ENCODE results near the gene PCDHA3. TPM values are rescaled to one million over a fixed set of nuclear protein-coding genes. Genes with fewer than 3 reads are reported as not detected.
"Not testable (repeated sequence)": the region's sequence is repeated elsewhere in the genome, so short reads cannot be mapped to it uniquely, and the experiment has no call there.

The PCDHA3 gene
- total and polyA plus RNA-seq, 4 donors, result 0.07 to 0.74 (median 0.26) TPM

DNA sequence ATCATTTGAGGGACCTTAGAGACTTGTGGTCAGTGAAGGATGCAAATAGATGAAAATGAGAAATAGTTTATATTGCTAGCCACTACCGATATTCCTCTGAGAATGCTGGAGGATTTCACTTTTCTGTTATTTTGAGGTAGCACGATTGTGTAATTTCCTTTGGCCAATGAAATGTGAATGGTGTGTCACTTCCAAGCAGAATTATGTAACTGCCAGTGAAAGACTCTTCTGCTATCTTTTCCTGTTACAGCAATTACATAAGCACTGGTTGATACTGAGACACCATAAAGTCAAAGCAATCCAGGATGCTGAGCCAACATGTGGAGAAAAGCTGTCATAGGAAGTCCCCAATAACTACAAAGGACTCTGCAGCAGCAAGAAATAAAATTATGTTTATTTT is 9.8 kb upstream of the PCDHA3 start:
- ATAC-seq (ENCODE audit: insufficient read depth, low FRiP score) (no peak), DNase-seq (no peak)
- no peak overlapping the region for H3K4me3 ChIP-seq
- H3K27me3 ChIP-seq (ENCODE audit: control insufficient read depth in 3 of 3, insufficient read depth in 3 of 3, low read length in 2 of 3), result peaks cover 0 to 9% (median 0%) of the 10 kb centered on the region in 3 donors
- no peaks in the 10 kb centered on the region for H3K36me3 ChIP-seq (ENCODE audit: control insufficient read depth in 4 of 4, insufficient read depth in 4 of 4, low read length in 4 of 4)
- H3K9ac ChIP-seq (ENCODE audit: insufficient read depth in 1 of 2, low read length in 2 of 2), result no peak overlapping the region
- TF ChIP-seq, protein P1, sequence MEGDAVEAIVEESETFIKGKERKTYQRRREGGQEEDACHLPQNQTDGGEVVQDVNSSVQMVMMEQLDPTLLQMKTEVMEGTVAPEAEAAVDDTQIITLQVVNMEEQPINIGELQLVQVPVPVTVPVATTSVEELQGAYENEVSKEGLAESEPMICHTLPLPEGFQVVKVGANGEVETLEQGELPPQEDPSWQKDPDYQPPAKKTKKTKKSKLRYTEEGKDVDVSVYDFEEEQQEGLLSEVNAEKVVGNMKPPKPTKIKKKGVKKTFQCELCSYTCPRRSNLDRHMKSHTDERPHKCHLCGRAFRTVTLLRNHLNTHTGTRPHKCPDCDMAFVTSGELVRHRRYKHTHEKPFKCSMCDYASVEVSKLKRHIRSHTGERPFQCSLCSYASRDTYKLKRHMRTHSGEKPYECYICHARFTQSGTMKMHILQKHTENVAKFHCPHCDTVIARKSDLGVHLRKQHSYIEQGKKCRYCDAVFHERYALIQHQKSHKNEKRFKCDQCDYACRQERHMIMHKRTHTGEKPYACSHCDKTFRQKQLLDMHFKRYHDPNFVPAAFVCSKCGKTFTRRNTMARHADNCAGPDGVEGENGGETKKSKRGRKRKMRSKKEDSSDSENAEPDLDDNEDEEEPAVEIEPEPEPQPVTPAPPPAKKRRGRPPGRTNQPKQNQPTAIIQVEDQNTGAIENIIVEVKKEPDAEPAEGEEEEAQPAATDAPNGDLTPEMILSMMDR (IDR thresholded peaks at IDR 0.05; ENCODE audit: control extremely low read depth, extremely low read depth), result no peak
- H3K27ac ChIP-seq (ENCODE audit: low read depth in 1 of 2, low read length in 1 of 2), result no peak overlapping the region
- no peaks in the 10 kb centered on the region for H3K4me1 ChIP-seq (ENCODE audit: control insufficient read depth in 5 of 5, insufficient read depth in 5 of 5, low read length in 5 of 5)
- 32 to 34% methylated on average over 2 of the region's 2 CpGs for WGBS, 2 donors
- H3K9me3 ChIP-seq (ENCODE audit: control insufficient read depth in 4 of 4, insufficient read depth in 3 of 4, low read length in 3 of 4), result peaks cover 0 to 34% (median 22%) of the 10 kb centered on the region in 4 donors

DNA sequence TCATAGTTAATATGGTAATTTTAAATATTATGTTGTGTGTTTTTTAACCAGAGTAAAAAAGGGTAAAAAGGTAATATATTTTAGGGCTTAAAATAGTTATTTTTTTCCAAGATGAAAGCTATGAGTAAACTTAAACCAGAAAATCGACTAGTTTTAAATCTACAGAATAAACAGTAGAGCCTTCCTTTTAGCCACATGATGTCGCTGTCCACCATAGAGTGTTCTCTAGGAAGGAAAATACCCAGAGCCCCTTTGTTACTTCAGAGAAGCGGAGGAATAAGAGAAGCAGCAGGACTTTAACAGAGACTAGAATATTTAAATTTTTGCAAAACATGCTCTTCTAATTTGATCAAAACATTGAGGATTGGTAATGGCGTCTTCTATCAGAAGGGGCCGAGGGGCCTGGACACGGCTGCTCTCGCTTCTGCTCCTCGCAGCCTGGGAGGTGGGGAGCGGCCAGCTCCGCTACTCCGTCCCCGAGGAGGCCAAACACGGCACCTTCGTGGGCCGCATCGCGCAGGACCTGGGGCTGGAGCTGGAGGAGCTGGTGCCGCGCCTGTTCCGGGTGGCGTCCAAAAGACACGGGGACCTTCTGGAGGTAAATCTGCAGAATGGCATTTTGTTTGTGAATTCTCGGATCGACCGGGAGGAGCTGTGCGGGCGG is 6.1 kb upstream of the PCDHA3 start, which contains the start of gene PCDHA2:
PCDHA2 (plus strand) TSS at position 258 of the 664 bp plus-strand sequence.
- H3K4me1 ChIP-seq (ENCODE audit: control insufficient read depth in 5 of 5, insufficient read depth in 5 of 5, low read length in 5 of 5), result no peaks in the 10 kb centered on the region
- WGBS, 2 donors, result 20% methylated on average over 27 of the region's 27 CpGs
- H3K36me3 ChIP-seq (ENCODE audit: control insufficient read depth in 4 of 4, insufficient read depth in 4 of 4, low read length in 4 of 4), result no peaks in the 10 kb centered on the region
- peaks cover 0 to 24% (median 14%) of the 10 kb centered on the region in 4 donors for H3K9me3 ChIP-seq (ENCODE audit: control insufficient read depth in 4 of 4, insufficient read depth in 3 of 4, low read length in 3 of 4)
- TF ChIP-seq, protein P1 (IDR thresholded peaks at IDR 0.05; ENCODE audit: control extremely low read depth, extremely low read depth), result no peak
- peaks cover 0 to 3% (median 0%) of the 10 kb centered on the region in 3 donors for H3K27me3 ChIP-seq (ENCODE audit: control insufficient read depth in 3 of 3, insufficient read depth in 3 of 3, low read length in 2 of 3)
- ATAC-seq (ENCODE audit: insufficient read depth, low FRiP score) (no peak), DNase-seq (peak in 1 of 3 donors; percentile 11)
- no peak within 1 kb of the TSS for H3K4me3 ChIP-seq
- no peak within 1 kb of the TSS for H3K27ac ChIP-seq (ENCODE audit: low read depth in 1 of 2, low read length in 1 of 2)
- no peak within 1 kb of the TSS for H3K9ac ChIP-seq (ENCODE audit: insufficient read depth in 1 of 2, low read length in 2 of 2)

DNA sequence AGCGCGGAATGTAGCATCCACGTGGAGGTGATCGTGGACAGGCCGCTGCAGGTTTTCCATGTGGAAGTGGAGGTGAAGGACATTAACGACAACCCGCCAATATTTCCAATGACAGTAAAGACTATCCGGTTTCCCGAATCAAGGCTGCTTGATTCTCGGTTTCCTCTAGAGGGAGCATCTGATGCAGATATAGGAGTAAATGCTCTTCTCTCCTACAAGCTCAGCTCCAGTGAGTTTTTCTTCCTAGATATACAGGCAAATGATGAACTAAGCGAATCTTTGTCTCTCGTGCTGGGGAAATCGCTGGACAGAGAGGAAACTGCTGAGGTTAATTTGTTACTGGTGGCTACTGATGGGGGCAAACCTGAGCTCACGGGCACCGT is 5.6 kb upstream of the PCDHA3 start:
- TF ChIP-seq, protein P1 (IDR thresholded peaks at IDR 0.05; ENCODE audit: control extremely low read depth, extremely low read depth), result no peak
- Histone ChIP-seq H3K27ac (ENCODE audit: low read depth in 1 of 2, low read length in 1 of 2) (no peak overlapping the region), H3K4me3 (no peak overlapping the region), H3K9me3 (ENCODE audit: control insufficient read depth in 4 of 4, insufficient read depth in 3 of 4, low read length in 3 of 4) (peaks cover 0 to 20% (median 14%) of the 10 kb centered on the region in 4 donors), H3K36me3 (ENCODE audit: control insufficient read depth in 4 of 4, insufficient read depth in 4 of 4, low read length in 4 of 4) (no peaks in the 10 kb centered on the region), H3K4me1 (ENCODE audit: control insufficient read depth in 5 of 5, insufficient read depth in 5 of 5, low read length in 5 of 5) (no peaks in the 10 kb centered on the region), H3K9ac (ENCODE audit: insufficient read depth in 1 of 2, low read length in 2 of 2) (no peak overlapping the region), H3K27me3 (ENCODE audit: control insufficient read depth in 3 of 3, insufficient read depth in 3 of 3, low read length in 2 of 3) (peaks cover 0 to 3% (median 0%) of the 10 kb centered on the region in 3 donors)
- DNase-seq (peak in 1 of 3 donors; percentile 6), ATAC-seq (ENCODE audit: insufficient read depth, low FRiP score) (no peak)
- 20 to 25% methylated on average over 15 of the region's 15 CpGs for WGBS, 2 donors

DNA sequence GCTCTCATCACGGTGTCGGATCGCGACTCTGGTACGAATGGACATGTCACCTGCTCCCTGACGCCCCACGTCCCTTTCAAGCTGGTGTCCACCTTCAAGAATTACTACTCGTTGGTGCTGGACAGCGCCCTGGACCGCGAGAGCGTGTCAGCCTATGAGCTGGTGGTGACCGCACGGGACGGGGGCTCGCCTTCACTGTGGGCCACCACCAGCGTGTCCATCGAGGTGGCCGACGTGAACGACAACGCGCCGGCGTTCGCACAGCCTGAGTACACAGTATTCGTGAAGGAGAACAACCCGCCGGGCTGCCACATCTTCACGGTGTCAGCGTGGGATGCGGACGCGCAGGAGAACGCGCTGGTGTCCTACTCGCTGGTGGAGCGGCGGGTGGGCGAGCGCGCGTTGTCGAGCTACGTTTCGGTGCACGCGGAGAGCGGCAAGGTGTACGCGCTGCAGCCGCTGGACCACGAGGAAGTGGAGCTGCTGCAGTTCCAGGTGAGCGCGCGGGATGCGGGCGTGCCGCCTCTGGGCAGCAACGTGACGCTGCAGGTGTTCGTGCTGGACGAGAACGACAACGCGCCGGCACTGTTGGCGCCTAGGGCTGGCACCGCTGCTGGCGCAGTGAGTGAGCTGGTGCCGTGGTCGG is 4.7 kb upstream of the PCDHA3 start:
- H3K36me3 ChIP-seq (ENCODE audit: control insufficient read depth in 4 of 4, insufficient read depth in 4 of 4, low read length in 4 of 4); H3K4me1 ChIP-seq (ENCODE audit: control insufficient read depth in 5 of 5, insufficient read depth in 5 of 5, low read length in 5 of 5); H3K4me3 ChIP-seq; DNase-seq; H3K27me3 ChIP-seq (ENCODE audit: control insufficient read depth in 3 of 3, insufficient read depth in 3 of 3, low read length in 2 of 3); H3K27ac ChIP-seq (ENCODE audit: low read depth in 1 of 2, low read length in 1 of 2); H3K9ac ChIP-seq (ENCODE audit: insufficient read depth in 1 of 2, low read length in 2 of 2); ATAC-seq (ENCODE audit: insufficient read depth, low FRiP score): not testable (repeated sequence)
- WGBS, 2 donors, result 53 to 61% methylated on average over 68 to 72 of the region's 72 CpGs
- peaks cover 0 to 21% (median 13%) of the 10 kb centered on the region in 4 donors for H3K9me3 ChIP-seq (ENCODE audit: control insufficient read depth in 4 of 4, insufficient read depth in 3 of 4, low read length in 3 of 4)
